ENCODE measurements around the gene PTPRE.

Gene PTPRE

GRCh38 chr10:127883516-127883915 lies 23.4 kb upstream of the PTPRE start:
- DNase-seq = no peak

- no peak for DNase-seq
Measured at GRCh38 chr10:127884501-127884900, 22.4 kb upstream of the PTPRE start.

GRCh38 chr10:127886371-127887051 lies 20.4 kb upstream of the PTPRE start:
- DNase-seq = no peak

- no peak for DNase-seq
Measured at GRCh38 chr10:127887541-127888415, 19.1 kb upstream of the PTPRE start.

- no peak for DNase-seq
Measured at GRCh38 chr10:127888521-127889312, 18.2 kb upstream of the PTPRE start.

GRCh38 chr10:127889605-127890195 lies 17.2 kb upstream of the PTPRE start:
- DNase-seq = no peak

GRCh38 chr10:127890216-127890615 lies 16.7 kb upstream of the PTPRE start:
- no peak for DNase-seq

GRCh38 chr10:127890832-127891334 lies 16.0 kb upstream of the PTPRE start:
- no peak for DNase-seq

GRCh38 chr10:127892743-127893142 lies 14.2 kb upstream of the PTPRE start, which contains the start of gene CLRN3:
TSS of gene CLRN3 (minus strand) at chr10:127892941. CDS start at chr10:127892784, 157 bp downstream.
- DNase-seq = no peak

GRCh38 chr10:127894146-127894545 lies 12.8 kb upstream of the PTPRE start:
- no peak for DNase-seq

- DNase-seq = no peak
Measured at GRCh38 chr10:127896590-127896989, 10.3 kb upstream of the PTPRE start.

- no peak for DNase-seq
Measured at GRCh38 chr10:127897177-127897576, 9.7 kb upstream of the PTPRE start.

GRCh38 chr10:127899766-127900387 lies 7.0 kb upstream of the PTPRE start:
- no peak for DNase-seq

- no peak for DNase-seq
Measured at GRCh38 chr10:127903789-127904188, 3.1 kb upstream of the PTPRE start.

- DNase-seq = no peak
Measured at GRCh38 chr10:127904311-127905000, 2.4 kb upstream of the PTPRE start.

GRCh38 chr10:127905001-127905847 lies 1.7 kb upstream of the PTPRE start:
- no peak for DNase-seq

- no peak for DNase-seq
Measured at GRCh38 chr10:127905848-127906261, 1.0 kb upstream of the PTPRE start.

- DNase-seq = peak; percentile 24
Measured at GRCh38 chr10:127907411-127908105, 655 bp downstream of the PTPRE start.

- no peak for DNase-seq
Measured at GRCh38 chr10:127908106-127908958, 1.4 kb downstream of the PTPRE start.
